Neural cell (in vitro differentiated cells): ENCODE measurements around the gene CPEB4. TPM values are rescaled to one million over a fixed set of nuclear protein-coding genes. Genes with fewer than 3 reads are reported as not detected.

ENCODE experiments used
- H2AFZ ChIP-seq: fragments of 200-600, 300-800 bp; sonication (generic), shearing (Covaris generic); 2 replicates; pipeline ENCODE4 v1.6.0; 2014; ENCODE audit warnings: low read depth, mild to moderate bottlenecking, antibody characterized with exemption, low read length, moderate library complexity
- H3F3A ChIP-seq: fragments of 200-600 bp; shearing (Covaris generic); 2 replicates; pipeline ENCODE4 v1.6.1; 2016; ENCODE audit warnings: mild to moderate bottlenecking, moderate library complexity, mixed read lengths, antibody characterized with exemption, low read length; ENCODE audit not compliant: insufficient read depth, poor library complexity, severe bottlenecking
- H3K27ac ChIP-seq: fragments of 200-600, 300-800 bp; sonication (generic), shearing (Covaris generic); 2 replicates; pipeline ENCODE4 v1.5.1; 2014; ENCODE audit warnings: mild to moderate bottlenecking, low read length, moderate library complexity
- H3K27me3 ChIP-seq: fragments of 300-800, 200-600 bp; sonication (generic), shearing (Covaris generic); 2 replicates; pipeline ENCODE4 v1.6.0; 2014; ENCODE audit warnings: mild to moderate bottlenecking, low read depth, low read length, moderate library complexity; ENCODE audit not compliant: insufficient read depth
- H3K36me3 ChIP-seq: fragments of 300-800, 200-600 bp; sonication (generic), shearing (Covaris generic); 2 replicates; pipeline ENCODE4 v1.5.1; 2014; ENCODE audit warnings: mild to moderate bottlenecking, antibody characterized with exemption, low read length, moderate library complexity; ENCODE audit not compliant: insufficient read depth
- H3K4me2 ChIP-seq: fragments of 300-800, 200-600 bp; sonication (generic), shearing (Covaris generic); 2 replicates; pipeline ENCODE4 v1.6.0; 2014; ENCODE audit warnings: mild to moderate bottlenecking, low read length
- H3K4me3 ChIP-seq: fragments of 300-800, 200-600 bp; sonication (generic), shearing (Covaris generic); 2 replicates; pipeline ENCODE4 v1.5.1; 2014; ENCODE audit warnings: mild to moderate bottlenecking, low read length, moderate library complexity
- H3K79me2 ChIP-seq: fragments of 200-600 bp; shearing (Covaris generic); replicated peaks from 2 replicates; pipeline ENCODE4 v1.6.0; 2014; ENCODE audit warnings: mild to moderate bottlenecking, low read length, moderate library complexity; ENCODE audit not compliant: insufficient read depth
- H3K9ac ChIP-seq: fragments of 300-800, 200-600 bp; sonication (generic), shearing (Covaris generic); 2 replicates; pipeline ENCODE4 v1.6.1; 2016; ENCODE audit warnings: mild to moderate bottlenecking, low read length, mixed read lengths
- H3K9me2 ChIP-seq: fragments of 200-600 bp; shearing (Covaris generic); 2 replicates; pipeline ENCODE4 v1.6.1; 2016; ENCODE audit warnings: mild to moderate bottlenecking, low read length, mixed read lengths; ENCODE audit not compliant: insufficient read depth
- H3K9me3 ChIP-seq: fragments of 200-600, 300-800 bp; sonication (generic), shearing (Covaris generic); 2 replicates; pipeline ENCODE4 v1.6.1; 2016; ENCODE audit warnings: mild to moderate bottlenecking, mixed run types, low read length, moderate library complexity, mixed read lengths
- H4K20me1 ChIP-seq: fragments of 200-600 bp; shearing (Covaris generic); 2 replicates; pipeline ENCODE4 v1.6.1; 2016; ENCODE audit warnings: mild to moderate bottlenecking, mixed run types; ENCODE audit not compliant: insufficient read depth
- EP300 ChIP-seq: fragments of 450-650 bp; conservative IDR thresholded peaks from 2 replicates; pipeline ENCODE4 v1.6.1; 2014; ENCODE audit warnings: antibody characterized with exemption, mild to moderate bottlenecking, moderate library complexity; ENCODE audit not compliant: poor library complexity, severe bottlenecking
- EZH2 ChIP-seq: fragments of 200-600, 300-800 bp; shearing (Covaris generic), sonication (generic); IDR thresholded peaks from 2 replicates; pipeline ENCODE4 v1.6.1; 2014; ENCODE audit warnings: antibody characterized with exemption, low read length, borderline replicate concordance, mild to moderate bottlenecking; ENCODE audit not compliant: insufficient read depth, poor library complexity, severe bottlenecking
- MXI1 ChIP-seq: fragments of 450-650 bp; conservative IDR thresholded peaks from 2 replicates; pipeline ENCODE4 v1.6.1; 2014; ENCODE audit warnings: antibody characterized with exemption, mild to moderate bottlenecking; ENCODE audit not compliant: poor library complexity, severe bottlenecking
- POLR2AphosphoS5 ChIP-seq: IDR thresholded peaks from 2 replicates; pipeline ENCODE4 v1.6.1; 2012
- RAD21 ChIP-seq: fragments of 450-650 bp; conservative IDR thresholded peaks from 2 replicates; pipeline ENCODE4 v1.6.1; 2014; ENCODE audit warnings: antibody characterized with exemption, mild to moderate bottlenecking, moderate library complexity
- SMC3 ChIP-seq: fragments of 450-650 bp; conservative IDR thresholded peaks from 2 replicates; pipeline ENCODE4 v1.6.1; 2014; ENCODE audit warnings: antibody characterized with exemption, mild to moderate bottlenecking, moderate library complexity; ENCODE audit not compliant: poor library complexity
- TAF1 ChIP-seq: IDR thresholded peaks from 2 replicates; pipeline ENCODE4 v1.6.1; 2012; ENCODE audit warnings: low read depth
- polyA plus RNA-seq: library from polyadenylated mRNA; depleted of rRNA; stranded (reverse); fragments of >200 nt; gene quantifications from 2 replicates; pipeline ENCODE4 v1.2.3, GENCODE V29; 2014
- TF ChIP-seq, protein P1 (sequence below): fragments of 450-650 bp; IDR thresholded peaks from 2 replicates; pipeline ENCODE4 v1.5.1; 2014; ENCODE audit warnings: antibody characterized with exemption, mild to moderate bottlenecking, moderate library complexity; ENCODE audit not compliant: poor library complexity, severe bottlenecking
- TF ChIP-seq, protein P2 (sequence below): IDR thresholded peaks from 2 replicates; pipeline ENCODE4 v1.6.1; 2012; ENCODE audit warnings: borderline replicate concordance

The CPEB4 gene
- polyA plus RNA-seq, 1 donor from 2014 or later, result 42.2 TPM

GRCh38 chr5:173882632-173883031 is 5.5 kb upstream of the CPEB4 start:
- TF ChIP-seq MXI1 (no peak), POLR2AphosphoS5 (no peak), RAD21 (no peak), TAF1 (no peak), SMC3 (no peak), EZH2 (no peak), EP300 (no peak)
- TF ChIP-seq, protein P1, sequence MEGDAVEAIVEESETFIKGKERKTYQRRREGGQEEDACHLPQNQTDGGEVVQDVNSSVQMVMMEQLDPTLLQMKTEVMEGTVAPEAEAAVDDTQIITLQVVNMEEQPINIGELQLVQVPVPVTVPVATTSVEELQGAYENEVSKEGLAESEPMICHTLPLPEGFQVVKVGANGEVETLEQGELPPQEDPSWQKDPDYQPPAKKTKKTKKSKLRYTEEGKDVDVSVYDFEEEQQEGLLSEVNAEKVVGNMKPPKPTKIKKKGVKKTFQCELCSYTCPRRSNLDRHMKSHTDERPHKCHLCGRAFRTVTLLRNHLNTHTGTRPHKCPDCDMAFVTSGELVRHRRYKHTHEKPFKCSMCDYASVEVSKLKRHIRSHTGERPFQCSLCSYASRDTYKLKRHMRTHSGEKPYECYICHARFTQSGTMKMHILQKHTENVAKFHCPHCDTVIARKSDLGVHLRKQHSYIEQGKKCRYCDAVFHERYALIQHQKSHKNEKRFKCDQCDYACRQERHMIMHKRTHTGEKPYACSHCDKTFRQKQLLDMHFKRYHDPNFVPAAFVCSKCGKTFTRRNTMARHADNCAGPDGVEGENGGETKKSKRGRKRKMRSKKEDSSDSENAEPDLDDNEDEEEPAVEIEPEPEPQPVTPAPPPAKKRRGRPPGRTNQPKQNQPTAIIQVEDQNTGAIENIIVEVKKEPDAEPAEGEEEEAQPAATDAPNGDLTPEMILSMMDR, result no peak
- TF ChIP-seq, protein P2, sequence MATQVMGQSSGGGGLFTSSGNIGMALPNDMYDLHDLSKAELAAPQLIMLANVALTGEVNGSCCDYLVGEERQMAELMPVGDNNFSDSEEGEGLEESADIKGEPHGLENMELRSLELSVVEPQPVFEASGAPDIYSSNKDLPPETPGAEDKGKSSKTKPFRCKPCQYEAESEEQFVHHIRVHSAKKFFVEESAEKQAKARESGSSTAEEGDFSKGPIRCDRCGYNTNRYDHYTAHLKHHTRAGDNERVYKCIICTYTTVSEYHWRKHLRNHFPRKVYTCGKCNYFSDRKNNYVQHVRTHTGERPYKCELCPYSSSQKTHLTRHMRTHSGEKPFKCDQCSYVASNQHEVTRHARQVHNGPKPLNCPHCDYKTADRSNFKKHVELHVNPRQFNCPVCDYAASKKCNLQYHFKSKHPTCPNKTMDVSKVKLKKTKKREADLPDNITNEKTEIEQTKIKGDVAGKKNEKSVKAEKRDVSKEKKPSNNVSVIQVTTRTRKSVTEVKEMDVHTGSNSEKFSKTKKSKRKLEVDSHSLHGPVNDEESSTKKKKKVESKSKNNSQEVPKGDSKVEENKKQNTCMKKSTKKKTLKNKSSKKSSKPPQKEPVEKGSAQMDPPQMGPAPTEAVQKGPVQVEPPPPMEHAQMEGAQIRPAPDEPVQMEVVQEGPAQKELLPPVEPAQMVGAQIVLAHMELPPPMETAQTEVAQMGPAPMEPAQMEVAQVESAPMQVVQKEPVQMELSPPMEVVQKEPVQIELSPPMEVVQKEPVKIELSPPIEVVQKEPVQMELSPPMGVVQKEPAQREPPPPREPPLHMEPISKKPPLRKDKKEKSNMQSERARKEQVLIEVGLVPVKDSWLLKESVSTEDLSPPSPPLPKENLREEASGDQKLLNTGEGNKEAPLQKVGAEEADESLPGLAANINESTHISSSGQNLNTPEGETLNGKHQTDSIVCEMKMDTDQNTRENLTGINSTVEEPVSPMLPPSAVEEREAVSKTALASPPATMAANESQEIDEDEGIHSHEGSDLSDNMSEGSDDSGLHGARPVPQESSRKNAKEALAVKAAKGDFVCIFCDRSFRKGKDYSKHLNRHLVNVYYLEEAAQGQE, result no peak
- H3K27me3 ChIP-seq, result no peaks in the 10 kb centered on the region
- no peaks in the 10 kb centered on the region for H3F3A ChIP-seq
- H3K27ac ChIP-seq, result no peak overlapping the region
- no peaks in the 10 kb centered on the region for H4K20me1 ChIP-seq
- H2AFZ ChIP-seq, result no peak overlapping the region
- H3K9me2 ChIP-seq, result no peaks in the 10 kb centered on the region
- no peak overlapping the region for H3K9ac ChIP-seq
- no peak overlapping the region for H3K4me3 ChIP-seq
- no peaks in the 10 kb centered on the region for H3K9me3 ChIP-seq
- H3K4me2 ChIP-seq, result no peak overlapping the region
- H3K79me2 ChIP-seq, result no peaks in the 10 kb centered on the region
- no peaks in the 10 kb centered on the region for H3K36me3 ChIP-seq

DNA sequence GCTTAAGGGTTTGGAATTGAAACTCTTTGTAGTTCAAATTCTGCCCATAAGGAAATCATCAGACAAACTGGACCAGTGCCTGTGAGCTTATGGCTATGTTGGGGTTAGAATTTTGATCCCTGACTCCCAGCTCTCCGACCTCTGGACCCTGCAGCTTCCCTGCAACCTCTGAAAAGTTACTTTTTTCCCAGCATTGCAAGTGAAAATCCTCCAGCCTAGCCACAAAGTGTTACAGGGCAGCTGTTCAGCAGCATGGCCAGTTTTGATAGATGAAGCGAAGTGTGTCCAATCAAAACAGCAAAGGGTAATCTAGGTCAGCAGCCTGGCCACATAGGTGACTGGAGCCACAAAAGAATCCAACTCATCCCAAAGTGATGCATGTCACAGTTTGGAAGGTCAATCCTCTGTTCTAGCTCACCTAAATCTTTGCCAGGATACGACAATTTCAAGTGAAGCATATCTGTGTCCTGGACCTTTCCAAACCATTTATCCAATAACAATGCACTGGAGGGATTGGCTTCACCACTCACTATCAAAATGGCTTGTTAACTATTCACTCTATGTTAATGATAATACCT is 4.7 kb upstream of the CPEB4 start:
- no peaks in the 10 kb centered on the region for H3K9me3 ChIP-seq
- no peaks in the 10 kb centered on the region for H3F3A ChIP-seq
- H3K27ac ChIP-seq, result no peak overlapping the region
- no peak overlapping the region for H3K4me2 ChIP-seq
- peaks cover 2% of the 10 kb centered on the region for H3K79me2 ChIP-seq
- no peak for TF ChIP-seq POLR2AphosphoS5
- no peak for TF ChIP-seq EZH2
- no peak for TF ChIP-seq TAF1
- TF ChIP-seq, protein P1, result no peak
- TF ChIP-seq MXI1, result no peak
- no peak for TF ChIP-seq RAD21
- TF ChIP-seq EP300, result no peak
- no peak for TF ChIP-seq SMC3
- TF ChIP-seq, protein P2, result no peak
- H3K9ac ChIP-seq, result no peak overlapping the region
- H3K9me2 ChIP-seq, result no peaks in the 10 kb centered on the region
- no peaks in the 10 kb centered on the region for H3K36me3 ChIP-seq
- H4K20me1 ChIP-seq, result no peaks in the 10 kb centered on the region
- no peak overlapping the region for H3K4me3 ChIP-seq
- no peaks in the 10 kb centered on the region for H3K27me3 ChIP-seq
- H2AFZ ChIP-seq, result no peak overlapping the region
